PC-3 (cell line): Measurements from ENCODE around the gene SHROOM2.

ENCODE experiments used
- EZH2 ChIP-seq: fragments of 300-600 bp; sonication (generic); IDR thresholded peaks from one replicate; pipeline ENCODE4 v1.6.1; 2017; ENCODE audit warnings: antibody characterized with exemption, mild to moderate bottlenecking, low read length; ENCODE audit not compliant: unreplicated experiment
- TF ChIP-seq, protein P1 (sequence below): fragments of 300-600 bp; sonication (generic); conservative IDR thresholded peaks from 2 replicates; pipeline ENCODE4 v1.5.1; 2017; ENCODE audit warnings: antibody characterized with exemption, low read depth, mild to moderate bottlenecking, low read length

DNA sequence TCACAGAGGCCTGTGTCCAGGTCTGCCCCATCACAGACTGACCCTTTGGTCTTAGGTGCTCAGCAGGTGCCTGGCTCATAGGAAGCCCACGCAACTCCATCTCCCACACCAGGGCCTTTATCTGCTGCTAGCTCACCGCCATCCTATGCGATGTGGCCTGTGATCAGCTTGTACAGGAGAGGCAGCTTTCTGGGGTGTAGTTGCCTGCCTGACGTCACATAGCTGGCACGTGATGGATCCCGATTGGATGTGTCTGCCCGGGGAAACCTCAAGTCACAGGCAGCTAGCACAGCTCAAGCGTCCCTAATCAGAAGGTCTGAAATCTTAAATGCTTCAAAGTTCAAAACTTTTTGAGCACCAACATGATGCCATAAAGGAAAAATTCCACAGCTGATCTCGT is 139.8 kb downstream of the SHROOM2 start:
- TF ChIP-seq EZH2, result no peak
- TF ChIP-seq, protein P1, sequence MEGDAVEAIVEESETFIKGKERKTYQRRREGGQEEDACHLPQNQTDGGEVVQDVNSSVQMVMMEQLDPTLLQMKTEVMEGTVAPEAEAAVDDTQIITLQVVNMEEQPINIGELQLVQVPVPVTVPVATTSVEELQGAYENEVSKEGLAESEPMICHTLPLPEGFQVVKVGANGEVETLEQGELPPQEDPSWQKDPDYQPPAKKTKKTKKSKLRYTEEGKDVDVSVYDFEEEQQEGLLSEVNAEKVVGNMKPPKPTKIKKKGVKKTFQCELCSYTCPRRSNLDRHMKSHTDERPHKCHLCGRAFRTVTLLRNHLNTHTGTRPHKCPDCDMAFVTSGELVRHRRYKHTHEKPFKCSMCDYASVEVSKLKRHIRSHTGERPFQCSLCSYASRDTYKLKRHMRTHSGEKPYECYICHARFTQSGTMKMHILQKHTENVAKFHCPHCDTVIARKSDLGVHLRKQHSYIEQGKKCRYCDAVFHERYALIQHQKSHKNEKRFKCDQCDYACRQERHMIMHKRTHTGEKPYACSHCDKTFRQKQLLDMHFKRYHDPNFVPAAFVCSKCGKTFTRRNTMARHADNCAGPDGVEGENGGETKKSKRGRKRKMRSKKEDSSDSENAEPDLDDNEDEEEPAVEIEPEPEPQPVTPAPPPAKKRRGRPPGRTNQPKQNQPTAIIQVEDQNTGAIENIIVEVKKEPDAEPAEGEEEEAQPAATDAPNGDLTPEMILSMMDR, result no peak
